GM20000 (cell line): Measurements from ENCODE around the gene ITGA7.

Experiments
- DNase-seq: peaks from one replicate; pipeline ENCODE4 v3.0.0; 2012; ENCODE audit warnings: low spot score
- TF ChIP-seq, protein P1 (sequence below): IDR thresholded peaks from 2 replicates; pipeline ENCODE4 v1.5.1; 2012; ENCODE audit warnings: mild to moderate bottlenecking, control low read depth; ENCODE audit errors: extremely low read depth, missing control alignments

Gene ITGA7

GRCh38 chr12:55664826-55665225 is 42.9 kb downstream of the ITGA7 start:
- no peak for DNase-seq
- TF ChIP-seq, protein P1, sequence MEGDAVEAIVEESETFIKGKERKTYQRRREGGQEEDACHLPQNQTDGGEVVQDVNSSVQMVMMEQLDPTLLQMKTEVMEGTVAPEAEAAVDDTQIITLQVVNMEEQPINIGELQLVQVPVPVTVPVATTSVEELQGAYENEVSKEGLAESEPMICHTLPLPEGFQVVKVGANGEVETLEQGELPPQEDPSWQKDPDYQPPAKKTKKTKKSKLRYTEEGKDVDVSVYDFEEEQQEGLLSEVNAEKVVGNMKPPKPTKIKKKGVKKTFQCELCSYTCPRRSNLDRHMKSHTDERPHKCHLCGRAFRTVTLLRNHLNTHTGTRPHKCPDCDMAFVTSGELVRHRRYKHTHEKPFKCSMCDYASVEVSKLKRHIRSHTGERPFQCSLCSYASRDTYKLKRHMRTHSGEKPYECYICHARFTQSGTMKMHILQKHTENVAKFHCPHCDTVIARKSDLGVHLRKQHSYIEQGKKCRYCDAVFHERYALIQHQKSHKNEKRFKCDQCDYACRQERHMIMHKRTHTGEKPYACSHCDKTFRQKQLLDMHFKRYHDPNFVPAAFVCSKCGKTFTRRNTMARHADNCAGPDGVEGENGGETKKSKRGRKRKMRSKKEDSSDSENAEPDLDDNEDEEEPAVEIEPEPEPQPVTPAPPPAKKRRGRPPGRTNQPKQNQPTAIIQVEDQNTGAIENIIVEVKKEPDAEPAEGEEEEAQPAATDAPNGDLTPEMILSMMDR: no peak

GRCh38 chr12:55663391-55663790 is 44.3 kb downstream of the ITGA7 start:
- TF ChIP-seq, protein P1: no peak
- no peak for DNase-seq

DNA sequence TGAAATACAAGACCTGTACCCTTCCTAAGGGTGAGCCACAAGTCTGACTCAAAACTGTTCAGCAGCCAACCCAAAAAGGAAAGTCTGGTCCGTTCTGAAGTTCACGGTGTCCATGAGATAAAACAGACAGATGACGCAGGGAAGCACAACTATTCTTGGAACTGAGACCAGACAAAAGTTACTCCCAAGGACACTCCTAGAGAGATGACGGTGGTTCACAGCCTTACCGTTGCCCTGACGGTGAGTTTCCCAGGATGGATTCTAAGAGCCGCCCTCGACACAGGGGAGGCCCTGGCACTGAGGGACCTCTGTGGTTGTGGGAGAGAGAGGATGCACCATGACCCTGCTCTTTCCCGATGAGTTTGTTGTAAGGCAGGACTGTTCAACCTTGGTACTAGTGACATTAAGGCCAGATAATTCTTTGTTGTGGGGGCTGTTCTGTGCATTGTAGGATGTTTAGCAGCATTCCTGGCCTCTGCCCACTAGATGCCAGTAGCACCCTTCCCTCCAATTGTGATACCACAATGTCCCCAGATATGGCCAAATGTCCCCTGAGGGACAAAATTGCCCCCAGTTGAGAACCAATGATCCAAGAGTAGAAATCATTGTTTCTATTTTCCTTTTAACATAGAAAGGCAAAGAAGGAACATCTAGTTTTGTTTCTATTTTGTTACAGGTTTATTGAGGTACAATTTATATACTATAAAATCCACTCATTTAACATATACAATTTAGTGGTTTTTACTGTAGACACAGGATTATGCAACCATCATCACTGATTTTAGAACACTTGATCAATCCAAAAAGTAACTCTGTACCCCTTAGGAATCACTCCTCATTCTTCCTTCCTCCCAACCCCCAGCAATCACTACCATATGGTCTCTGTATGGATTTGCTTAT is 48.0 kb downstream of the ITGA7 start:
- TF ChIP-seq, protein P1: peak; percentile 44
- DNase-seq: no peak

DNA sequence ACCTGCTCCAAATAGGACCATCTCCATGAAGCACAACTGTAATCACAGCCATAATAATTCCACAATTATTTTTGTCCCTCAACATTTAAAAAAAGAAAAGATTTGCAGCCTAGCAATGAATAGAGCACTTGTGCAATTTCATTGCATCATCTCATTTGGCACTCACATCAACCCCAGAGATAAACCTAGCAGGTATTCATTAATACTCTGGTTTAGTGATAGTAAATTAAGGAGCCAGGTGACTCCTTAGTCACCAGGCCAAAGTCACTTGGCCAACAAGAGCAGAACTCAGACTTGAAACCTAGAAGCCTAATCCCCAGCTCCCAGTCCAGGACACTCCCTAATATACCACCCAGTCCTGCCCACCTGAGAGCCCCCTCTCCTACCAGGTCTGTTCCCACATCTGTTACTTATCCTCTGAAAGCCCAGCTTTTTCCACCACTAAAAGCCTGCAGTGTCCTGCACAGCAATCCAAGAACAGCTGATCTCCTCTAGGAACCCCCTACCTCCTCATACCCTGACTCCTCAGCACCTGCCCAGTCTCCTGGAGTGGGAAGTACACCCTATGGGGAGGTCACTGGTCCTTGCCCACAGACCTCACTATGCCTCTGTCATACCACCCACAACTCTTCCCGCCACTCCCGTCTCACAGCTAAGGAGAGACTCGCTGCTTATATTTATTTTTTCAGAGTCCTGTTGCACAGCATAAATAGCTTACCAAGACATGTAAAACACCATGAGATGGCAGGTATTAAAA is 48.9 kb downstream of the ITGA7 start:
- TF ChIP-seq, protein P1: no peak
- no peak for DNase-seq

DNA sequence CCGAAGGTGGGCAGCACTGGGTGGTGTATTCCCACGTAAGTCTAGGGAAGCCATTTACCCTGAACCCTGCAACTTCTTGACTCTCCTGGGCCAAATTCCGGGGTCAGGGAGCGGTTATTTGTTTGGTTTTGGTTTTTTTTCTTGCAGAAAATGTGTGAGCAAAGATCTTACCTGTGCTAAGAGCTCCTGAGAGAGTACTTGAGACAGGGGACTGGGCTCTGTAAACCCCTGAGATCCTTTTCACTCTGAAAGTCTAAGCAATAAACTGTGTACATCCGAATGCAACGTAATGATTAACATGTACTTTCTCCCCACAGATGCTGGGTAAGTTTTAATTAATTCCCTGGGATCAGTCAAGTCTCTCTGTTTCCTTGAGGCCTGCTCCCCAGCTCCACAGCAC is 49.5 kb downstream of the ITGA7 start:
- TF ChIP-seq, protein P1: no peak

GRCh38 chr12:55657212-55657611 is 50.5 kb downstream of the ITGA7 start:
- TF ChIP-seq, protein P1: no peak
- DNase-seq: no peak

More for the DNA sequence above, 49.5 kb downstream of the ITGA7 start:
- no peak for DNase-seq
